D721Med (cell line): Measurements from ENCODE around the gene LRG1.

ENCODE experiments used
- DNase-seq: peaks from one replicate; pipeline ENCODE4 v3.0.0; 2011; ENCODE audit warnings: low spot score; ENCODE audit not compliant: insufficient read length
- FAIRE-seq: peaks from 2 replicates; lab custom pipeline; 2011; peaks lifted over from hg19 to GRCh38; lab: Jason Lieb, UNC
- CTCF ChIP-seq: IDR thresholded peaks from 2 replicates; pipeline ENCODE4 v1.5.1; 2012; ENCODE audit warnings: mild to moderate bottlenecking, control low read depth; ENCODE audit not compliant: insufficient read depth; ENCODE audit errors: missing control alignments

LRG1 gene

GRCh38 chr19:4508698-4509097 is 31.1 kb downstream of the LRG1 start:
- FAIRE-seq (no peak), DNase-seq (no peak)
- no peak for TF ChIP-seq CTCF

- DNase-seq (no peak), FAIRE-seq (no peak)
- TF ChIP-seq CTCF, result no peak
Measured at GRCh38 chr19:4507804-4508203, 32.0 kb downstream of the LRG1 start.

GRCh38 chr19:4507150-4507452 is 32.7 kb downstream of the LRG1 start:
- FAIRE-seq, result no peak
- no peak for TF ChIP-seq CTCF
- no peak for DNase-seq

DNA sequence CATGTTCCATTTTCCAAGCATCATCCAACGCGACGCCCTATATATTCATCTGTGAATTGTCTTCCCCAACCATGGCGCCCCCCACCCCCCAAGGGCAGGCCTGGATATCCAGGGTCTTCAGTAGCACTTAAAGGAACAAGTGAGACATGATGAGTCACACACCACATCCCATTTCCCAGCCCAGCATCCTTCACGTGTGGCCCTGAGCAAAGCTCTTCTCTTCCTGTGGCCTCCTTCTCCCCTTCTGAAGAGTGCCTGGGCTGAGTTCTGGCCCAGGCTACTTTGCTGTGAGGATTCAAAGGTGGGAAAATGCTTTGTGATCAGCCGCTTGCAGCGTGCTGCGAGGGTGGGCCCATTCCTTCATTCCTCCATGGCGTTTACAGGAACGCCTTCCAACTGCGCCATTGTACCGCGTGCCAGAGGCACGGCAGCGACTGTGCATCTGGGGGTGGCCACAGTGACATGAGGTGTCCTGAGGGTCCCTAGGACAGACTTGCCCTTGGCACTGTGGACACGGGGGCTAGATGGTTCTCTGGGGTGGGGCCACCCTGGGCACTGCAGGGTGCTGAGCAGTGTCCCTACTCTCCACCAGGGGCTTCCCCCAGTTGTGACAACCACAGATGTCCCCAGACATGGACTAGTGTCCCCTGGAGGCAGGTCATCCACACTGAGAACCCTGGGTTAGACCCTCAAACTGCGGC is 33.2 kb downstream of the LRG1 start:
- no peak for DNase-seq
- no peak for FAIRE-seq

GRCh38 chr19:4505570-4506448 is 34.0 kb downstream of the LRG1 start:
- FAIRE-seq (no peak), DNase-seq (no peak)
- TF ChIP-seq CTCF, result no peak

More for the DNA sequence above, 33.2 kb downstream of the LRG1 start:
- no peak for TF ChIP-seq CTCF

GRCh38 chr19:4504891-4505569 is 34.8 kb downstream of the LRG1 start:
- DNase-seq (no peak), FAIRE-seq (no peak)
- TF ChIP-seq CTCF, result no peak

- TF ChIP-seq CTCF, result no peak
Measured at GRCh38 chr19:4504297-4504701, 35.5 kb downstream of the LRG1 start.

More at GRCh38 chr19:4504297-4504701, 35.5 kb downstream of the LRG1 start:
- DNase-seq (no peak), FAIRE-seq (no peak)
